Fibroblast of mammary gland (primary cell): ENCODE results near the gene SYCE3.
"Not testable (repeated sequence)": the region's sequence is repeated elsewhere in the genome, so short reads cannot be mapped to it uniquely, and the experiment has no call there.

Source experiments
- DNase-seq: peaks from one replicate; pipeline ENCODE4 v3.0.0-alpha.2; 2010; ENCODE audit warnings: low read depth
- H3K4me3 ChIP-seq: 2 replicates; pipeline ENCODE4 v1.5.1; 2011; ENCODE audit warnings: low read depth, mild to moderate bottlenecking, low read length, moderate library complexity; ENCODE audit not compliant: control insufficient read depth
- TF ChIP-seq, protein P1 (sequence below): conservative IDR thresholded peaks from 2 replicates; pipeline ENCODE4 v1.5.1; 2011; ENCODE audit warnings: low read depth, low read length, inconsistent platforms; ENCODE audit not compliant: control insufficient read depth, insufficient read depth

SYCE3 gene

DNA sequence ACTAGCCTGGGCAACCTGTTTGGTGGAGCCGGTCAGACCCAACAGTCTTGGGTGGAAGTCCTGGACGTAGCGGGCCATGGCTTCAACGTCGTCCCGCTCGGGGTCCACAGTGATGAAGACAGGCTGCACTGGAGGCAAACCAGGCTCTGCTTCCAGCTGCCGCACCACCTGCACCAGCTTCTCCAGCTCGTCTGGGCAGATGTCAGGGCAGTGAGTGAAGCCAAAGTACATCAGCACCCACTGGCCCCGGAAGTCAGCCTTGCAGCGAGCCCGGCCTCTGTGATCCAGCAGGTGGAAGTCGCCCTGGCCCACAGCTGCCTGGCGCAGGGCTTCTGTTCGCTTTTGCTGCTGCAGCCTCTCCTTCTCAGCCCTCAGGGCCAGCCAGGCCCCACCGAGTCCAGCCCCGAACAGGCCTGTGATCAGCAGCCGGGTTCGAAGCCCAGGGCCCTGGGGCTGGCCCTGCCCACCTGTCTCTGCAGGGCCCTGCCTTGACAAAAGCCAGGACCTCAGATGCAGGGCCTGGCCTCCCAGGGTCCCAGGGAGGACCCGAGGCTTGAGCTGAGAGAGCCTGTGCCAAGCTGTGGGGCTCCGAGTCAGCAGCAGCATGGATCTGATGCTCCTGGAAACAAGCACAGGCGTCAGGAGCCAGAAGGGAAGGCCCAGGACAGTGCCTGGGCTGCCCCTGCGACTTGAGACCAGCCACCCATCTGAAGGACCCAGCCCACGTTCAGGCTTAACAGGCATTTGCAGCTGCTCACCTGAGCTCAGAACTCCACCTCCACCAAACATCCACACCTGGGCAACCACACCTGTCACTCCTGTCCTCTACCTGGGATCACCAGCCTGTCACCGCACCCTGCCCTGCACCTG, 38.7 kb downstream of the SYCE3 start:
- TF ChIP-seq, protein P1, sequence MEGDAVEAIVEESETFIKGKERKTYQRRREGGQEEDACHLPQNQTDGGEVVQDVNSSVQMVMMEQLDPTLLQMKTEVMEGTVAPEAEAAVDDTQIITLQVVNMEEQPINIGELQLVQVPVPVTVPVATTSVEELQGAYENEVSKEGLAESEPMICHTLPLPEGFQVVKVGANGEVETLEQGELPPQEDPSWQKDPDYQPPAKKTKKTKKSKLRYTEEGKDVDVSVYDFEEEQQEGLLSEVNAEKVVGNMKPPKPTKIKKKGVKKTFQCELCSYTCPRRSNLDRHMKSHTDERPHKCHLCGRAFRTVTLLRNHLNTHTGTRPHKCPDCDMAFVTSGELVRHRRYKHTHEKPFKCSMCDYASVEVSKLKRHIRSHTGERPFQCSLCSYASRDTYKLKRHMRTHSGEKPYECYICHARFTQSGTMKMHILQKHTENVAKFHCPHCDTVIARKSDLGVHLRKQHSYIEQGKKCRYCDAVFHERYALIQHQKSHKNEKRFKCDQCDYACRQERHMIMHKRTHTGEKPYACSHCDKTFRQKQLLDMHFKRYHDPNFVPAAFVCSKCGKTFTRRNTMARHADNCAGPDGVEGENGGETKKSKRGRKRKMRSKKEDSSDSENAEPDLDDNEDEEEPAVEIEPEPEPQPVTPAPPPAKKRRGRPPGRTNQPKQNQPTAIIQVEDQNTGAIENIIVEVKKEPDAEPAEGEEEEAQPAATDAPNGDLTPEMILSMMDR = no peak
- peak overlapping the region; percentile 66 for H3K4me3 ChIP-seq
- no peak for DNase-seq

DNA sequence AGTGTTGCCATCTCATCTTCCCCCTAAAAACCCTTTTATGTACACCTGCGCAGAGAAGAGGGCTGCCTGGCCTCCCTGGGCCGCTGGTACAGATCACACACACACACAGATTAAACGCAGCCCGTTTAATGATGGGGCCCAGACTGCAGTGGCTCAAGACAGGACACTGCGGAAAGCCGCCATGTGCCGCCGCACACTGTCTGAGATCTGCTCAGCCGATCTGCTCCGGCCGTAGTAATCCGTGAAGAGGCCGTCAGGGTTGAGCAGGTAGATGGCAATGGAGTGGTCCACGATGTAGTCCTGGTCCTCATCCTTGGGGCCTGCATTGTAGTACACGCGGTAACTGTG, 39.3 kb downstream of the SYCE3 start:
- H3K4me3 ChIP-seq = no peak overlapping the region
- no peak for DNase-seq
- TF ChIP-seq, protein P1 = no peak

- TF ChIP-seq, protein P1 = no peak
- DNase-seq = no peak
- no peak overlapping the region for H3K4me3 ChIP-seq
Measured at GRCh38 chr22:50522806-50523438, 39.8 kb downstream of the SYCE3 start.

DNA sequence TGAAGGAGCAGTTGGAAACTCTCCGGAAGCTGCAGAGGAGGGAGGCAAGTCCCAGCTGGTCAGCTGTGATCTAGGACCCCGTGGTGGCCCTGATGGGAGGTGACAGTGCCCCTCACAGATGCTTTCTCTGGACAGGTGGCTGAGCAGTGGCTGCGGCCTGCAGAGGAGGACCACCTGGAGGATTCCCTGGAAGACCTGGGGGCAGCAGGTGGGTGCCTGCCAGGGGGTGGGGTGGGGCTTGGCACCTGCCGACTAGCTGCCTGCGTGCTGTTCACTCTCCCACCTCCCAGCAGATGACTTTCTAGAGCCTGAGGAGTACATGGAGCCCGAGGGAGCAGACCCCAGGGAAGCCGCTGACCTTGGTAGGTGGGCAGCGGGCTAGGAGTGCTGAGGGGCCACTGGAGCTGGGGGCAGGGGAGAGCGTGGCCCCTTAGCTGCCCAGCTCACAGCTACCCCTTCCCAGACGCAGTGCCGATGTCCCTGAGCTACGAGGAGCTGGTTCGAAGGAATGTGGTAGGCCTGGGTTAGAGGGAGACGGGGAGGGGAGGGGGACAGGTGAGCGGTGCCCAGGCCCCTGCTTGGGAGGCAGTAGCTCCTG, 40.4 kb downstream of the SYCE3 start:
- H3K4me3 ChIP-seq = no peak overlapping the region
- no peak for DNase-seq
- TF ChIP-seq, protein P1 = no peak

DNA sequence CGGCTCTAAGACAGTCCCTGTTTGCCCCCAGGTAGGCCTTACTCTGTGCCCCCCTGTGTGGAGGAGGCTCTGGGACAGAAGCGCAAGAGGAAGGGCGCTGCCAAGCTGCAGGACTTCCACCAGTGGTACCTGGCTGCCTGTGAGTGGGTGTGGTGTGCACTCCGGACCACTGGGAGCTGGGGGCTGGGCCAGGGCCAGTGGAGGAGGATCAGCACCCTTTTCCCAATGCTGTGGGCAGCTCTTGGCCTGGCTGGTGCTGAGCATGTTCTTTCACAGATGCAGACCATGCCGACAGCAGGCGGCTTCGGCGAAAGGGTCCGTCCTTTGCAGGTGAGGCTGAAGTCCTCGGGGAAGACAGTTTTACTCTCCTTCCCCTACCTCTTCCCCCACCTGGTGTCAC, 41.0 kb downstream of the SYCE3 start:
- no peak for DNase-seq
- TF ChIP-seq, protein P1 = no peak
- H3K4me3 ChIP-seq = no peak overlapping the region

DNA sequence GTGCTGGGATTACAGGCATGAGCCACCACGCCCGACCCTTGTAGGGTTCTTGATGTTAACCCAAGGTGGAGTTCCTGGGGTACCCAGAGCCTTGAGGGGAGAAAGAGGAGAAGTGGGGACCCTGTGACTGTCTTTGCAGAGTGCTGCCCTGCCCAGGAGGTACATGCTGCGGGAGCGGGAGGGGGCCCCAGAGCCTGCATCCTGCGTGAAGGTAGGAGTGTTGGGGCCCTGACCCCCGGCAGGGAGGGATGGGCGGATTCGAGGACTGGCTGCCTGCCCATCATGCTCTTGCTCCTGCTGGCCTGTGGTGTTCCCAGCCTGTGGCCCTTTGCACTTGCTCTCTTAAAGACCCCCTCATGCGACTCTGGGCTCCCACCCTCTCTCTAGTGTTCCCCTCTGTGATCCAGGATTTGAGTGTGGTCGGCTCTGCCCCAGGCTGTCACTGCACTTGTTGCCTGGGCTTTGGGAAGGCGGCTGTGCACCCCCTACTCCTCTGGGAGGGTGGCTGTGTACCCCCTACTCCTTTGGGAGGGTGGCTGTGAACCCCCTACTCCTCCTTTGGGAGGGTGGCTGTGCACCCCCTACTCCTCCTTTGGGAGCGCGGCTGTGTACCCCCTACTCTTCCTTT, 41.8 kb downstream of the SYCE3 start:
- H3K4me3 ChIP-seq = no peak overlapping the region
- TF ChIP-seq, protein P1 = no peak
- no peak for DNase-seq

DNA sequence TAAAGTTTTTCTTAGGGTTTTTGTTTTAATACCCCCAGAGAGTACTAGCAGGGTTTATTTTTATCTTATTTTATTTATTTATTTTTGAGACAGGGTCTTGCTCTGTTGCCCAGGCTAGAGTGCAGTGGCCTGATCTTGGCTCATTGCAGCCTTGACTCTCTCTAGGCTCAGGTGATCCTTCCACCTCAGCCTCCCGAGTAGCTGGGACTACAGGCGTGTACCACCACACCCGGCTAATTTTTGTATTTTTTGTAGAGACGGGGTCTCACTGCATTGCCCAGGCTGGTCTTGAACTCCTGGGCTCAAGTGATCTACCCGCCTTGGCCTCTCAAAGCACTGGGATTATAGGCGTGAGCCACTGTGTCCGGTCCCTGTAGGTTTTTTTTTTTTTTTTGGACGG, 42.5 kb downstream of the SYCE3 start:
- H3K4me3 ChIP-seq, DNase-seq: not testable (repeated sequence)
